Neuron (in vitro differentiated cells): ENCODE measurements around the gene TNIP2.

Experiments used
- H2AFZ ChIP-seq: one replicate; pipeline ENCODE4 v1.6.1; 2013; ENCODE audit warnings: low read depth, mild to moderate bottlenecking, inconsistent platforms, low read length, moderate library complexity
- H3K27me3 ChIP-seq: one replicate; pipeline ENCODE4 v1.6.1; 2013; ENCODE audit warnings: low read length; ENCODE audit not compliant: insufficient read depth
- H3K36me3 ChIP-seq: one replicate; pipeline ENCODE4 v1.6.1; 2013; ENCODE audit warnings: low read length; ENCODE audit not compliant: insufficient read depth
- H3K4me1 ChIP-seq: one replicate; pipeline ENCODE4 v1.6.1; 2013; ENCODE audit warnings: low read length; ENCODE audit not compliant: insufficient read depth
- H3K4me3 ChIP-seq: 2 replicates; pipeline ENCODE4 v1.5.1; 2013; ENCODE audit warnings: mild to moderate bottlenecking, low read length, moderate library complexity
- H3K9me3 ChIP-seq: one replicate; pipeline ENCODE4 v1.6.1; 2013; ENCODE audit warnings: low read length

The TNIP2 gene, protein sequence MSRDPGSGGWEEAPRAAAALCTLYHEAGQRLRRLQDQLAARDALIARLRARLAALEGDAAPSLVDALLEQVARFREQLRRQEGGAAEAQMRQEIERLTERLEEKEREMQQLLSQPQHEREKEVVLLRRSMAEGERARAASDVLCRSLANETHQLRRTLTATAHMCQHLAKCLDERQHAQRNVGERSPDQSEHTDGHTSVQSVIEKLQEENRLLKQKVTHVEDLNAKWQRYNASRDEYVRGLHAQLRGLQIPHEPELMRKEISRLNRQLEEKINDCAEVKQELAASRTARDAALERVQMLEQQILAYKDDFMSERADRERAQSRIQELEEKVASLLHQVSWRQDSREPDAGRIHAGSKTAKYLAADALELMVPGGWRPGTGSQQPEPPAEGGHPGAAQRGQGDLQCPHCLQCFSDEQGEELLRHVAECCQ

GRCh38 chr4:2755821-2756690 lies at the start of gene TNIP2:
TNIP2 (minus strand) TSS chr4:2756336; CDS start chr4:2756289, 47 bp downstream.
- Histone ChIP-seq H3K36me3 (peaks cover 3% of the 10 kb centered on the region), H3K9me3 (no peaks in the 10 kb centered on the region), H2AFZ (peak within 1 kb of the TSS; percentile 32), H3K4me1 (peaks cover 9% of the 10 kb centered on the region), H3K27me3 (no peaks in the 10 kb centered on the region), H3K4me3 (peak within 1 kb of the TSS; percentile 93)

DNA sequence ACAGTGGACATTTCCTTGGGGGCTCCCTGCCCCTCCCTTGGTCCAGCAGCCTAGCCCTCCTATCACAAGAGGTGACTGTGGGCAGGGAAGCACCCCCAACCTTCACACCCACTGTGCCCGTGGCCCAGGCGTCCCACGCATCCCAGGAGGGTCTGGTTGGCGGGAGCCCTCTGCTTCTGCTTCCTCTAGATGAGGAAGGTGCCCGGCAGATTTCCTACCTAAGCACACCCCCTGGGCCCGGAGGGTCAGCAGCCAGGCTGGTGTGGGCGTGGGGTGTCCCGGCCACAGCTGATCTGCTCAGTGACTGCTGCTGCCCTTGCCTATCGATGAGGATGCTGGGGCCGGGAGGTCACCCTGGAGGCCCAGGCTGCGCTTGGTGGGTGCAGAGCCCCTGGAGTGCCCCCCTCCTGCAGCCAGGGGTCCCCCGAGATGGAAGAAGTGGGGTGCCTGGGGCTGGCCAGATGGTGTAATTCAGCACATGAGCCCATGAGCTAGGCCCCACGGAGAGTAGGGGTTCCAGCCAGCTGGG lies 48.9 kb upstream of the TNIP2 start:
- peaks cover 38% of the 10 kb centered on the region for H3K4me1 ChIP-seq
- no peaks in the 10 kb centered on the region for H3K36me3 ChIP-seq
- no peaks in the 10 kb centered on the region for H3K9me3 ChIP-seq
- no peak overlapping the region for H3K4me3 ChIP-seq
- H2AFZ ChIP-seq: no peak overlapping the region
- no peaks in the 10 kb centered on the region for H3K27me3 ChIP-seq

- no peak overlapping the region for H3K4me3 ChIP-seq
- no peaks in the 10 kb centered on the region for H3K27me3 ChIP-seq
- no peak overlapping the region for H2AFZ ChIP-seq
- peaks cover 38% of the 10 kb centered on the region for H3K4me1 ChIP-seq
- no peaks in the 10 kb centered on the region for H3K9me3 ChIP-seq
- H3K36me3 ChIP-seq: no peaks in the 10 kb centered on the region
These were observed 48.4 kb upstream of the TNIP2 start for GRCh38 chr4:2804449-2804972.

- Histone ChIP-seq H3K36me3 (no peaks in the 10 kb centered on the region), H3K4me1 (peaks cover 34% of the 10 kb centered on the region), H2AFZ (no peak overlapping the region), H3K4me3 (no peak overlapping the region), H3K27me3 (no peaks in the 10 kb centered on the region), H3K9me3 (no peaks in the 10 kb centered on the region)
These were observed 47.7 kb upstream of the TNIP2 start for GRCh38 chr4:2803624-2804448.

GRCh38 chr4:2802618-2803531 lies 46.7 kb upstream of the TNIP2 start:
- Histone ChIP-seq H3K36me3 (no peaks in the 10 kb centered on the region), H2AFZ (no peak overlapping the region), H3K4me3 (no peak overlapping the region), H3K9me3 (no peaks in the 10 kb centered on the region), H3K27me3 (no peaks in the 10 kb centered on the region), H3K4me1 (peaks cover 38% of the 10 kb centered on the region)

GRCh38 chr4:2800691-2801596 lies 44.8 kb upstream of the TNIP2 start:
- no peaks in the 10 kb centered on the region for H3K36me3 ChIP-seq
- peaks cover 30% of the 10 kb centered on the region for H3K4me1 ChIP-seq
- H3K4me3 ChIP-seq: peak overlapping the region; percentile 10
- H3K27me3 ChIP-seq: no peaks in the 10 kb centered on the region
- H2AFZ ChIP-seq: no peak overlapping the region
- H3K9me3 ChIP-seq: no peaks in the 10 kb centered on the region

GRCh38 chr4:2799971-2800690 lies 44.0 kb upstream of the TNIP2 start:
- Histone ChIP-seq H3K4me3 (no peak overlapping the region), H2AFZ (no peak overlapping the region), H3K36me3 (no peaks in the 10 kb centered on the region), H3K4me1 (peaks cover 30% of the 10 kb centered on the region), H3K9me3 (no peaks in the 10 kb centered on the region), H3K27me3 (no peaks in the 10 kb centered on the region)

GRCh38 chr4:2799224-2799911 lies 43.2 kb upstream of the TNIP2 start:
- Histone ChIP-seq H3K4me1 (peaks cover 35% of the 10 kb centered on the region), H3K36me3 (no peaks in the 10 kb centered on the region), H3K9me3 (no peaks in the 10 kb centered on the region)

GRCh38 chr4:2798399-2799223 lies 42.5 kb upstream of the TNIP2 start:
- H3K9me3 ChIP-seq: no peaks in the 10 kb centered on the region
- H3K4me1 ChIP-seq: peaks cover 40% of the 10 kb centered on the region
- H2AFZ ChIP-seq: no peak overlapping the region
- no peaks in the 10 kb centered on the region for H3K36me3 ChIP-seq
- no peak overlapping the region for H3K4me3 ChIP-seq
- H3K27me3 ChIP-seq: peaks cover 10% of the 10 kb centered on the region

More at GRCh38 chr4:2799224-2799911, 43.2 kb upstream of the TNIP2 start:
- H3K27me3 ChIP-seq: peaks cover 5% of the 10 kb centered on the region
- H3K4me3 ChIP-seq: no peak overlapping the region
- H2AFZ ChIP-seq: no peak overlapping the region
